Measurements from ENCODE around the gene FGR.

Gene FGR

DNA sequence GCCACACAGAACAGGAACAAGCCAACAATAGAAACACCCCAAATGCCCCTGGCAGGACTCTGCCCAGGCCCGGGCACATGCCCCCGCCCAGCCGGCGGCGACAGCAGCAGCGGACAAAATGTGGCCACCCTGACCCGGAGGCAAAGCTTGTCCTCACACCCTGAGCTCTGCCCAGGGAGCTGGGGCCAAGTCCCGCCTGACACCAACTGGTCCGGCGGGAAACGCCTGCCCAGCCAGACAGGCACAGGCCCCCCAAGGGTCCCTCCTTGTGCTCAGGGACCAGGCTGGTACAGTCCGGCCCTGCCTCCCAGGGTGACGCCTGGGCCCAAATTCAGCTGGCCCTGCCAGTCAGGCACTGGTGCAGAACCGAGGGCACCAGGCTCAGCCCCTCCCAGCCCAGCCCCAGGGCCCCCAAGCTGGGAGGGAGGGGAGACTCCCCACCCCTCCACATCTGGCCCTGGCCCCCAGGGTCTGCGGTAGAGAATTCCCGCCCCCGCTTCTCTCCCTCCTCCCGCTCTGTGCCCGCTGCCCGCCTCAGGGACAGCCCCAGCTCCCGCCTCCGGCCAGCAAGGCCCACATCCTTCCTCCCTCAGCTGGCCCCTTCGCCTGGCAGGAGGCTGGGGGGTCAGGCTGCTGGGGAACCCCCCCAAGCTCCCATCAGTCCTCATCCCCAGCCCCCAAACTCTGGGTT lies 33.1 kb downstream of the FGR start:
- DNase-seq: peak; percentile 44
- H3K27me3 Mint-ChIP-seq (ENCODE audit: low read depth, poor library complexity): no peaks in the 10 kb centered on the region
- peak overlapping the region; percentile 94 for H3K27ac Mint-ChIP-seq
- TF ChIP-seq, protein P1, sequence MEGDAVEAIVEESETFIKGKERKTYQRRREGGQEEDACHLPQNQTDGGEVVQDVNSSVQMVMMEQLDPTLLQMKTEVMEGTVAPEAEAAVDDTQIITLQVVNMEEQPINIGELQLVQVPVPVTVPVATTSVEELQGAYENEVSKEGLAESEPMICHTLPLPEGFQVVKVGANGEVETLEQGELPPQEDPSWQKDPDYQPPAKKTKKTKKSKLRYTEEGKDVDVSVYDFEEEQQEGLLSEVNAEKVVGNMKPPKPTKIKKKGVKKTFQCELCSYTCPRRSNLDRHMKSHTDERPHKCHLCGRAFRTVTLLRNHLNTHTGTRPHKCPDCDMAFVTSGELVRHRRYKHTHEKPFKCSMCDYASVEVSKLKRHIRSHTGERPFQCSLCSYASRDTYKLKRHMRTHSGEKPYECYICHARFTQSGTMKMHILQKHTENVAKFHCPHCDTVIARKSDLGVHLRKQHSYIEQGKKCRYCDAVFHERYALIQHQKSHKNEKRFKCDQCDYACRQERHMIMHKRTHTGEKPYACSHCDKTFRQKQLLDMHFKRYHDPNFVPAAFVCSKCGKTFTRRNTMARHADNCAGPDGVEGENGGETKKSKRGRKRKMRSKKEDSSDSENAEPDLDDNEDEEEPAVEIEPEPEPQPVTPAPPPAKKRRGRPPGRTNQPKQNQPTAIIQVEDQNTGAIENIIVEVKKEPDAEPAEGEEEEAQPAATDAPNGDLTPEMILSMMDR (IDR thresholded peaks at IDR 0.05): no peak
- H3K4me3 Mint-ChIP-seq: peak overlapping the region; percentile 91
- no peaks in the 10 kb centered on the region for H3K4me1 Mint-ChIP-seq
- no peaks in the 10 kb centered on the region for H3K36me3 Mint-ChIP-seq (ENCODE audit: low read depth)
- H3K9me3 Mint-ChIP-seq: no peaks in the 10 kb centered on the region

DNA sequence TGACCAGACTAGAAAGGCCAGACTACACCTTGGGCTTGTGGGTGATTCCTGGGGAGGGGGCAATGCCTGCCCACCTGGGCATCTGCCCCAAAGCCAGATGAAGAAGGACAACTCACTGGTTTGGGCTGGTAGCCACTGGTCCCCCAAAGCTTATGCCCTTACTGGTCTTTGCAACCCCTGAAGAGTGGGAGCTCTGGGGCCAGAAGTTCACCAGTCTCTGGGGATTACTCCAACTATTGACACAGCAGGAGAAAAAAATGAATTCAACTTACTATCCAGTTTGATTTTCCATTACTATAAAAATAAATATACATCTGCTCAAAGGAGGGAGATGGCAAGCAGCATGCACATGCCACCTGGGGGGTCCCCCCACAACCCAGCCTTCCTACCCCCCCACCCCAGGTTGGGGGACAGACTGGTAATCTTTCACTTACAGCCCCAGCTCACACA lies 33.6 kb downstream of the FGR start:
- peak overlapping the region; percentile 94 for H3K27ac Mint-ChIP-seq
- peak overlapping the region; percentile 91 for H3K4me3 Mint-ChIP-seq
- H3K9me3 Mint-ChIP-seq: no peaks in the 10 kb centered on the region
- no peaks in the 10 kb centered on the region for H3K4me1 Mint-ChIP-seq
- TF ChIP-seq, protein P1 (IDR thresholded peaks at IDR 0.05): no peak
- no peaks in the 10 kb centered on the region for H3K27me3 Mint-ChIP-seq (ENCODE audit: low read depth, poor library complexity)
- H3K36me3 Mint-ChIP-seq (ENCODE audit: low read depth): no peaks in the 10 kb centered on the region
- DNase-seq: no peak

DNA sequence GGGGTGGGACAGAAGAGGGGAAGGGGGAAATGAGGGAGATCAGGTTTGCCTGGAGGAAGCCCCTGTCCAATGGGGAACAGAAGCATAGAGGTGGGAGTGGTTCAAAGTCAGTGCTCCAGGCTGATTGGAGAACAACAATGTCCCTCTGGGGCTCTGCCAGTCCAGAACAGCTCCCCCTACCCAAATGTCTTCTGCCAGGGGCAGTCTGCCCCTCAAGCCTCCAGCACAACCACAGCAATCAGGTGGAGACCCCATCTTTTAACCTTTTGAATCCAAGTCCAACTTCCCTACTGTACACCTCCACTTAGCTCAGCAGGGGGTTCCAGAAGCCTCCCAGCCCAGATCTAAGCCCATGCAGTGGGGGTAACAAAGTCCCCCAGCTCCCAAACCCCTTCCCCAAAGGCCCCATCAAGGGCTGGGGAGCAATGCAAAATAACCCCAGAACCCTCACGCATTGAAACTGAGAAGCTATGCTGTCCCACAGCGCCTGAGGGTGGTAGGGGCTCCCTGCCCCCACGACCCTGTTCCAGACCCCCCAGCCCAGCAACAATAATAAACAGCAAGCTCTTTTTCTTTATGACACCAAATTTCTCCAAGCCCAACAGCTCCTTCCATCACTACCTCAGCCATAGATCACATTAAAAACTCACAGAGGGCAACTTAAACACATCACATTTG lies 34.3 kb downstream of the FGR start:
- peak; percentile 46 for DNase-seq
- Mint-ChIP-seq H3K4me3 (peak overlapping the region; percentile 91), H3K4me1 (no peaks in the 10 kb centered on the region), H3K36me3 (ENCODE audit: low read depth) (no peaks in the 10 kb centered on the region), H3K27ac (peak overlapping the region; percentile 83), H3K27me3 (ENCODE audit: low read depth, poor library complexity) (no peaks in the 10 kb centered on the region), H3K9me3 (no peaks in the 10 kb centered on the region)
- TF ChIP-seq, protein P1 (IDR thresholded peaks at IDR 0.05): no peak

DNA sequence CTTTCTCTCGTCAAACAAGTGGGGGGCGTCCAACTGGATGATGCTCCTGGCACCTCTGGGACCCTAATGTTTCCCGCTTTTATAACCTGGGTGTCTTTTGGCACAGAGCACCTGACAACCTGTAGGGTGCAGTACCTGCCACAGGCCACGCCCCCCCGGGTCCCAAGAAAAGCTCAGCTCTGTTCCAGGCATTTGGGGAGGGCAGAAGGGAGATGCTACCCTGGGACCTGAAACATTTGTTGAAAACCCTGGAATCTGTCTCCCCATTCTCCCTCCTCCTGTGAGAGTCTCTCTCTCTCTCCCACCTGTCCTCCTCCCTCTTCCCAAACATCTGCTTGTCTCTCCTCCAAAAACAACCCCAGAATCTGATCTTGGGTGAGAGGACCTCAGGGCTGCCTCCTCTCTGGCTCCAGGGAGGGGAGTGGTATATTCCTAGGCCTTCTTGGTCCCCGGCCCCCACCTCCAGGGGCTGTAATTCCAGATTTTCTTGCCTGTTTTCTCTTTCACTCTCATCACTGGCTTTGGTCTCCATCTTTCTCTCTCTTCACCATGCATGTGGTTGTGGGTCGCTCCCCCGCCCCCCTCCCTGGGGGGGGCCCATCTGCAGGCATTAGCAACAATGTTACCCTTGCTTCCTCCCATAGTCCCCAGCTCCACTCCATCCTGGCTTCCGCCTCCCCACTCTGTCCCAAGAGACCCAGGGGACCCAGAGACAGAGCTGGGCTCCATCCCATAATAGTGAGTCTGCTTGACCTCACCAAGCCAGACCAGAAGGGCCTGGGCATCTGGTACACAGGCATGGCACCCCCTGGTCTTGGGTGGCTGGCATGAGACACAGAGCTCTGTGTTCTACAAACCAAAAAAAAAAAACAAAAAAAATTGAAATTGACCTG lies 35.1 kb downstream of the FGR start:
- H3K27ac Mint-ChIP-seq: peak overlapping the region; percentile 83
- H3K27me3 Mint-ChIP-seq (ENCODE audit: low read depth, poor library complexity): no peaks in the 10 kb centered on the region
- H3K36me3 Mint-ChIP-seq (ENCODE audit: low read depth): no peaks in the 10 kb centered on the region
- peak; percentile 20 for DNase-seq
- H3K9me3 Mint-ChIP-seq: no peaks in the 10 kb centered on the region
- peak overlapping the region; percentile 91 for H3K4me3 Mint-ChIP-seq
- TF ChIP-seq, protein P1 (IDR thresholded peaks at IDR 0.05): no peak
- no peaks in the 10 kb centered on the region for H3K4me1 Mint-ChIP-seq

DNA sequence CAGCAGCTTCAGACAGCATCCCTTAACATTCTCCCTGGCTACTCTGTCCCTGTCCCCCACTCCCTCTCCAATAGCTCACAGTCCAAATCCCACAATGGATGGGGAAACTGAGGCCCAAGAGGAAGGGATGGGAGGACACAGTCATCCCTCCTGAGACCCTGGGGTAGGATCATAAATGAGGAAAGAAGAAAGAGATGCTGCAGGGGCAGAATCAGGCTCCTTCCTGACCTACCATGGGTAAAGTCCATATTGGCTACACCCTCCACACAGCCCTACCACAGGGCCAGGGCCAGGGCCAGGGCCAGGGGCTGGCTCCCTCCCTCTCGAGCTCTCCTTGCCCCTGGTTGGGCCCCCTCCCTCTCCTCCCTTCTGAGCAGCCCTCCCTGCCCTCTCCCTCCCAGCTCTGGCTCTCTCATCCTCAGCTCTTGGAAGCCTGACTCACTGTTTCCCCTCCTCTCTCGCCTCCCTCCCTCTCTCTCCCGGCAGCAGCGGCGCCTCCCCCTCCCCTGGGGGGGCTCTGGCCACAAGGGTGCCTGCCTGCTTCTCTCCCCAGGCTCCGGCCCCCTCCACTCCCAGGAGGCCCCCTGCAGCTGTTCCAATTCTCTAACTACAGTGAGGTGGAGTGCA lies 36.0 kb downstream of the FGR start:
- Mint-ChIP-seq H3K27ac (peak overlapping the region; percentile 83), H3K36me3 (ENCODE audit: low read depth) (no peaks in the 10 kb centered on the region), H3K27me3 (ENCODE audit: low read depth, poor library complexity) (no peaks in the 10 kb centered on the region), H3K4me1 (no peaks in the 10 kb centered on the region), H3K4me3 (peak overlapping the region; percentile 91), H3K9me3 (no peaks in the 10 kb centered on the region)
- TF ChIP-seq, protein P1 (IDR thresholded peaks at IDR 0.05): no peak
- peak; percentile 30 for DNase-seq
